ENCODE results near the gene LMOD3. TPM values are rescaled to one million over a fixed set of nuclear protein-coding genes. Genes with fewer than 3 reads are reported as not detected.
A peak's percentile ranks its signal among the peaks of the same experiment; 100 is the strongest.

The LMOD3 gene
- total RNA-seq, 2 experiments from 2014 or later, result not detected

GRCh38 chr3:69121950-69122349, 445 bp downstream of the LMOD3 start:
- Mint-ChIP-seq H3K4me3 (no peak overlapping the region), H3K27me3 (peaks cover under 1% of the 10 kb centered on the region), H3K4me1 (ENCODE audit: low read depth) (peaks cover 5% of the 10 kb centered on the region), H3K36me3 (no peaks in the 10 kb centered on the region), H3K9me3 (no peaks in the 10 kb centered on the region), H3K27ac (no peak overlapping the region)
- ChIA-PET CTCF (interaction anchor here (0.6 to 6.7 kb wide), 26 partner anchors 10 to 543 kb away, joined by 3 to 71 read pairs (median 4); no protein-coding TSS in a partner anchor), POLR2A (interaction anchor here (0.6 kb wide), 2 partner anchors 113 to 116 kb away, joined by 3 to 6 read pairs; no protein-coding TSS in a partner anchor)
- no peak for DNase-seq
- intact Hi-C loops (cut with micrococcal nuclease), result loop anchor here (1.0 to 2.0 kb wide), 5 partner anchors 39 to 549 kb away; no protein-coding TSS in a partner anchor

- no peaks in the 10 kb centered on the region for H3K9me3 Mint-ChIP-seq
- H3K4me1 Mint-ChIP-seq (ENCODE audit: low read depth), result peaks cover 5% of the 10 kb centered on the region
- no peaks in the 10 kb centered on the region for H3K36me3 Mint-ChIP-seq
- intact Hi-C loops (cut with micrococcal nuclease), result loop anchor here (1.0 to 2.0 kb wide), 5 partner anchors 40 to 549 kb away; no protein-coding TSS in a partner anchor
- DNase-seq, result no peak
- CTCF ChIA-PET, result interaction anchor here (0.6 to 6.7 kb wide), 41 partner anchors 10 to 734 kb away, joined by 3 to 71 read pairs (median 4); partner anchors contain the start of gene TMF1
- H3K4me3 Mint-ChIP-seq, result no peak overlapping the region
- POLR2A ChIA-PET, result interaction anchor here (0.6 to 0.9 kb wide), 3 partner anchors 113 to 185 kb away, joined by 3 to 6 read pairs (median 3); no protein-coding TSS in a partner anchor
- H3K27ac Mint-ChIP-seq, result no peak overlapping the region
- no peaks in the 10 kb centered on the region for H3K27me3 Mint-ChIP-seq
These were observed 882 bp downstream of the LMOD3 start for GRCh38 chr3:69121513-69121912.

- no peaks in the 10 kb centered on the region for H3K36me3 Mint-ChIP-seq
- no peaks in the 10 kb centered on the region for H3K9me3 Mint-ChIP-seq
- no peak overlapping the region for H3K4me3 Mint-ChIP-seq
- no peak overlapping the region for H3K27ac Mint-ChIP-seq
- peak; percentile 88 for DNase-seq
- H3K27me3 Mint-ChIP-seq, result no peaks in the 10 kb centered on the region
- intact Hi-C loops (cut with micrococcal nuclease), result loop anchor here (1.0 to 2.0 kb wide), 5 partner anchors 40 to 550 kb away; no protein-coding TSS in a partner anchor
- H3K4me1 Mint-ChIP-seq (ENCODE audit: low read depth), result peaks cover 5% of the 10 kb centered on the region
- POLR2A ChIA-PET, result interaction anchor here (0.6 to 0.9 kb wide), 3 partner anchors 114 to 186 kb away, joined by 3 to 6 read pairs (median 3); no protein-coding TSS in a partner anchor
- CTCF ChIA-PET, result interaction anchor here (0.6 to 6.7 kb wide), 44 partner anchors 9 to 891 kb away, joined by 3 to 71 read pairs (median 4); partner anchors contain the start of gene TMF1
These were observed 1.4 kb downstream of the LMOD3 start for GRCh38 chr3:69120879-69121464.

- no peak overlapping the region for H3K4me3 Mint-ChIP-seq
- ChIA-PET CTCF (interaction anchor here (0.6 to 6.7 kb wide), 22 partner anchors 9 to 892 kb away, joined by 3 to 71 read pairs (median 4); no protein-coding TSS in a partner anchor), POLR2A (interaction anchor here (1.1 kb wide), 1 partner anchor 34 kb away, joined by 5 read pairs; no protein-coding TSS in a partner anchor)
- H3K4me1 Mint-ChIP-seq (ENCODE audit: low read depth), result peaks cover 5% of the 10 kb centered on the region
- H3K36me3 Mint-ChIP-seq, result no peaks in the 10 kb centered on the region
- intact Hi-C loops (cut with micrococcal nuclease), result loop anchor here (2.0 kb wide), 2 partner anchors 315 to 551 kb away; no protein-coding TSS in a partner anchor
- no peak for DNase-seq
- H3K9me3 Mint-ChIP-seq, result no peaks in the 10 kb centered on the region
- H3K27ac Mint-ChIP-seq, result no peak overlapping the region
- no peaks in the 10 kb centered on the region for H3K27me3 Mint-ChIP-seq
These were observed 2.7 kb downstream of the LMOD3 start for GRCh38 chr3:69119681-69120080.

GRCh38 chr3:69119138-69119537, 3.3 kb downstream of the LMOD3 start:
- Mint-ChIP-seq H3K27ac (no peak overlapping the region), H3K36me3 (no peaks in the 10 kb centered on the region), H3K9me3 (no peaks in the 10 kb centered on the region), H3K4me3 (no peak overlapping the region), H3K4me1 (ENCODE audit: low read depth) (peaks cover 6% of the 10 kb centered on the region), H3K27me3 (no peaks in the 10 kb centered on the region)
- ChIA-PET POLR2A (interaction anchor here (1.1 kb wide), 1 partner anchor 33 kb away, joined by 5 read pairs; no protein-coding TSS in a partner anchor), CTCF (interaction anchor here (0.6 to 6.7 kb wide), 15 partner anchors 19 to 320 kb away, joined by 3 to 71 read pairs (median 5); no protein-coding TSS in a partner anchor)
- intact Hi-C loops (cut with micrococcal nuclease), result no loop called here
- DNase-seq, result no peak

- Mint-ChIP-seq H3K4me1 (ENCODE audit: low read depth) (peaks cover 8% of the 10 kb centered on the region), H3K27me3 (no peaks in the 10 kb centered on the region), H3K4me3 (no peak overlapping the region), H3K9me3 (no peaks in the 10 kb centered on the region), H3K27ac (no peak overlapping the region), H3K36me3 (no peaks in the 10 kb centered on the region)
- ChIA-PET POLR2A (no interaction called here), CTCF (interaction anchor here (1.1 to 6.7 kb wide), 9 partner anchors 10 to 307 kb away, joined by 3 to 71 read pairs (median 22); no protein-coding TSS in a partner anchor)
- DNase-seq, result no peak
- intact Hi-C loops (cut with micrococcal nuclease), result no loop called here
These were observed 3.8 kb downstream of the LMOD3 start for GRCh38 chr3:69118555-69118954.

GRCh38 chr3:69116897-69117296, 5.5 kb downstream of the LMOD3 start:
- ChIA-PET POLR2A (no interaction called here), CTCF (no interaction called here)
- DNase-seq, result no peak
- Mint-ChIP-seq H3K4me3 (no peak overlapping the region), H3K27ac (no peak overlapping the region), H3K36me3 (no peaks in the 10 kb centered on the region), H3K9me3 (no peaks in the 10 kb centered on the region), H3K27me3 (no peaks in the 10 kb centered on the region), H3K4me1 (ENCODE audit: low read depth) (peaks cover 10% of the 10 kb centered on the region)
- intact Hi-C loops (cut with micrococcal nuclease), result no loop called here

GRCh38 chr3:69116162-69116561, 6.2 kb downstream of the LMOD3 start:
- Mint-ChIP-seq H3K27ac (no peak overlapping the region), H3K36me3 (no peaks in the 10 kb centered on the region), H3K4me1 (ENCODE audit: low read depth) (peaks cover 10% of the 10 kb centered on the region), H3K27me3 (no peaks in the 10 kb centered on the region), H3K4me3 (no peak overlapping the region), H3K9me3 (no peaks in the 10 kb centered on the region)
- DNase-seq, result no peak
- ChIA-PET CTCF (no interaction called here), POLR2A (no interaction called here)
- intact Hi-C loops (cut with micrococcal nuclease), result no loop called here

- peaks cover 6% of the 10 kb centered on the region for H3K4me1 Mint-ChIP-seq (ENCODE audit: low read depth)
- no peaks in the 10 kb centered on the region for H3K27me3 Mint-ChIP-seq
- intact Hi-C loops (cut with micrococcal nuclease), result no loop called here
- H3K27ac Mint-ChIP-seq, result no peak overlapping the region
- no peaks in the 10 kb centered on the region for H3K36me3 Mint-ChIP-seq
- H3K4me3 Mint-ChIP-seq, result no peak overlapping the region
- ChIA-PET CTCF (no interaction called here), POLR2A (no interaction called here)
- DNase-seq, result no peak
- H3K9me3 Mint-ChIP-seq, result no peaks in the 10 kb centered on the region
These were observed 6.7 kb downstream of the LMOD3 start for GRCh38 chr3:69115731-69116130.

- Mint-ChIP-seq H3K36me3 (no peaks in the 10 kb centered on the region), H3K27ac (no peak overlapping the region), H3K27me3 (no peaks in the 10 kb centered on the region), H3K4me3 (no peak overlapping the region), H3K9me3 (no peaks in the 10 kb centered on the region), H3K4me1 (ENCODE audit: low read depth) (peaks cover 11% of the 10 kb centered on the region)
- ChIA-PET POLR2A (no interaction called here), CTCF (no interaction called here)
- no peak for DNase-seq
- intact Hi-C loops (cut with micrococcal nuclease), result no loop called here
These were observed 8.9 kb downstream of the LMOD3 start for GRCh38 chr3:69113536-69113935.

GRCh38 chr3:69110941-69111546, 11.4 kb downstream of the LMOD3 start:
- ChIA-PET POLR2A (no interaction called here), CTCF (interaction anchor here (1.6 to 1.9 kb wide), 2 partner anchors 11 to 21 kb away, joined by 4 to 8 read pairs; partner anchors contain the start of gene LMOD3)
- Mint-ChIP-seq H3K4me1 (ENCODE audit: low read depth) (peaks cover 19% of the 10 kb centered on the region), H3K36me3 (no peaks in the 10 kb centered on the region), H3K27ac (no peak overlapping the region), H3K27me3 (no peaks in the 10 kb centered on the region), H3K4me3 (no peak overlapping the region), H3K9me3 (no peaks in the 10 kb centered on the region)
- no peak for DNase-seq
- intact Hi-C loops (cut with micrococcal nuclease), result no loop called here

- peaks cover 35% of the 10 kb centered on the region for H3K4me1 Mint-ChIP-seq (ENCODE audit: low read depth)
- intact Hi-C loops (cut with micrococcal nuclease), result no loop called here
- no peak overlapping the region for H3K4me3 Mint-ChIP-seq
- H3K36me3 Mint-ChIP-seq, result peaks cover 16% of the 10 kb centered on the region
- no peak for DNase-seq
- H3K27ac Mint-ChIP-seq, result no peak overlapping the region
- no peaks in the 10 kb centered on the region for H3K9me3 Mint-ChIP-seq
- H3K27me3 Mint-ChIP-seq, result no peaks in the 10 kb centered on the region
- ChIA-PET CTCF (interaction anchor here (0.7 to 1.0 kb wide), 2 partner anchors 12 to 53 kb away, joined by 3 read pairs; no protein-coding TSS in a partner anchor), POLR2A (interaction anchor here (1.4 kb wide), 1 partner anchor 10 kb away, joined by 4 read pairs; no protein-coding TSS in a partner anchor)
These were observed 13.6 kb downstream of the LMOD3 start for GRCh38 chr3:69108811-69109210.

All from activated CD4-positive, alpha-beta memory T cell treated with anti-CD3 and anti-CD28 coated beads for 36 hours (primary cell).